Small intestine (tissue), 7 donors: Measurements from ENCODE around the gene TMED10. TPM values are rescaled to one million over a fixed set of nuclear protein-coding genes. Genes with fewer than 3 reads are reported as not detected.

Source experiments
- DNase-seq, 2 donors: peaks; one replicate each; pipeline versions ENCODE4 v3.0.0 to v3.0.0-alpha.2; 2013
- FAIRE-seq: peaks from 2 replicates; lab custom pipeline; 2012; peaks lifted over from hg19 to GRCh38; lab: Jason Lieb, UNC
- H3K27ac ChIP-seq, 3 donors: one replicate each; pipeline ENCODE4 v1.5.1; 2013; ENCODE audit warnings: low read length in 2 of 3, mild to moderate bottlenecking in 2 of 3, control low read depth in 1 of 3, inconsistent platforms in 1 of 3, low read depth in 1 of 3, moderate library complexity in 1 of 3
- H3K27me3 ChIP-seq, 3 donors: one replicate each; pipeline ENCODE4 v1.6.1; 2013; ENCODE audit warnings: low read length in 3 of 3, inconsistent platforms in 1 of 3; ENCODE audit not compliant: control insufficient read depth in 3 of 3, insufficient read depth in 3 of 3
- H3K36me3 ChIP-seq, 3 donors: one replicate each; pipeline ENCODE4 v1.6.1; 2013; ENCODE audit warnings: low read length in 3 of 3, inconsistent platforms in 1 of 3, low read depth in 1 of 3, mild to moderate bottlenecking in 1 of 3, moderate library complexity in 1 of 3; ENCODE audit not compliant: control insufficient read depth in 3 of 3, insufficient read depth in 2 of 3
- H3K4me1 ChIP-seq, 3 donors: one replicate each; pipeline ENCODE4 v1.6.1; 2013; ENCODE audit warnings: low read length in 2 of 3, inconsistent platforms in 1 of 3, low read depth in 1 of 3, mild to moderate bottlenecking in 1 of 3, moderate library complexity in 1 of 3; ENCODE audit not compliant: control insufficient read depth in 3 of 3, insufficient read depth in 2 of 3
- H3K4me3 ChIP-seq, 3 donors: one replicate each; pipeline ENCODE4 v1.5.1; 2013; ENCODE audit warnings: low read length in 3 of 3, control low read depth in 1 of 3, inconsistent platforms in 1 of 3, low read depth in 1 of 3, mild to moderate bottlenecking in 1 of 3, moderate library complexity in 1 of 3
- H3K9me3 ChIP-seq, 2 donors: one replicate each; pipeline ENCODE4 v1.6.1; 2013; ENCODE audit warnings: low read depth in 1 of 2, low read length in 1 of 2; ENCODE audit not compliant: control insufficient read depth in 2 of 2, insufficient read depth in 1 of 2
- WGBS, 3 donors: extraction: QIAGEN DNeasy Blood & Tissue Kit; methylation state at CpG; one replicate each; pipeline ENCODE4 v1.1.7; 2013; 5-methylcytosine and 5-hydroxymethylcytosine counted together
- polyA plus RNA-seq, 4 donors: library from polyadenylated mRNA; stranded (reverse) in 3 of 4; unstranded in 1 of 4; fragments of 200-250 nt in 3 of 4; fragments of 120-200 nt in 1 of 4; gene quantifications; one replicate each; pipeline versions ENCODE4 v1.2.1 to v1.2.3, GENCODE V29; 2013
- donor health status: healthy with polysubstance abuse.
- donor health status: control.
- donor health status: control.
- donor health status: Bipolar disorder and iron deficiency.
- donor health status: healthy.

Gene TMED10
- polyA plus RNA-seq, 4 donors: 26.4 to 260 (median 135) TPM

DNA sequence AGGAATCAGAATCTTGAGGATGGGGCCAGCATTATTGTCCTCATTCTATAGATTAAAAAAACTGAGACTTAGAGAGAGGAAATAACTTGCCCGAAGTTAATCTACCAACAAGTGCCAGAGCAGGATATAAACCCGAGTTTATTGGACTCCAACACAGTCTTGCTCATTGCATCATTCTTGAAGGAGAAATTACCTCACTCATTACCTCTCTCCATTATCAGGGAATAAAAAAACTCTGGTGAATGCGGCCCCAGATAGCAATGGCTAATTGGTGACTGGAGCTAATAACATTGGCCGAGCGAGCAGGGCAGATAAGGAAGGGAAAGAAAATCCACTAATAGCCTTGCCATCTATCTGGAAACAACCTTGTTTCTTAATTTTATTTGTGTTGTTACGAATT, 24.7 kb upstream of the TMED10 start:
- H3K36me3 ChIP-seq: peaks cover 0 to 3% (median 0%) of the 10 kb centered on the region in 3 donors
- DNase-seq: peak; percentile 86 to 96
- no peak for FAIRE-seq
- H3K27ac ChIP-seq: peak overlapping the region; percentile 93 to 97 (median 96)
- no peaks in the 10 kb centered on the region for H3K9me3 ChIP-seq
- 13 to 60% (median 22%) methylated on average over 6 of the region's 6 CpGs for WGBS, 3 donors
- no peak overlapping the region for H3K4me3 ChIP-seq
- no peaks in the 10 kb centered on the region for H3K27me3 ChIP-seq
- H3K4me1 ChIP-seq: peaks cover 4 to 77% (median 10%) of the 10 kb centered on the region in 3 donors

DNA sequence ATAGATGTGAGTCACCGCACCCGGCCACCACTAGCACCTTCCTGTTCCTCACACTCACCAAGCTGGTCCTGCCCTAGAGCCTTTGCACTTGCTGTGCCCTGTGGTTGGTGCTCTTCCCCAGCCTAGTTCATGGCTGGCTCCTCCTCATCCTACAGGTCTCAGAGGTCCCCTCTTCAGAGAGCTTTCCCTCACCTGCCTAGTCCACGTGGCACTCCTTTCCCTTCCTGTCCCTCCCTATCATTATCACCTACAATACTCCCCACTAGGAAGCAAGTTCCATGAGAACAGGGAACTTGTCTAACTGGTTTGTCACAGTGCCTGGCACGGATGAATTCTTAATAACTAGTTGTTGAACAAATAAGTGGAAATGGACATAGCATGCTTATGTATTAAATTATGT, 24.0 kb upstream of the TMED10 start:
- FAIRE-seq: no peak
- Histone ChIP-seq H3K27ac (peak overlapping the region; percentile 93 to 97 (median 96)), H3K4me3 (no peak overlapping the region), H3K27me3 (no peaks in the 10 kb centered on the region), H3K9me3 (no peaks in the 10 kb centered on the region), H3K36me3 (peaks cover 0 to 3% (median 0%) of the 10 kb centered on the region in 3 donors), H3K4me1 (peaks cover 4 to 77% (median 10%) of the 10 kb centered on the region in 3 donors)
- WGBS, 3 donors: 20 to 49% (median 22%) methylated on average over 4 of the region's 4 CpGs
- DNase-seq: peak; percentile 95 to 100

DNA sequence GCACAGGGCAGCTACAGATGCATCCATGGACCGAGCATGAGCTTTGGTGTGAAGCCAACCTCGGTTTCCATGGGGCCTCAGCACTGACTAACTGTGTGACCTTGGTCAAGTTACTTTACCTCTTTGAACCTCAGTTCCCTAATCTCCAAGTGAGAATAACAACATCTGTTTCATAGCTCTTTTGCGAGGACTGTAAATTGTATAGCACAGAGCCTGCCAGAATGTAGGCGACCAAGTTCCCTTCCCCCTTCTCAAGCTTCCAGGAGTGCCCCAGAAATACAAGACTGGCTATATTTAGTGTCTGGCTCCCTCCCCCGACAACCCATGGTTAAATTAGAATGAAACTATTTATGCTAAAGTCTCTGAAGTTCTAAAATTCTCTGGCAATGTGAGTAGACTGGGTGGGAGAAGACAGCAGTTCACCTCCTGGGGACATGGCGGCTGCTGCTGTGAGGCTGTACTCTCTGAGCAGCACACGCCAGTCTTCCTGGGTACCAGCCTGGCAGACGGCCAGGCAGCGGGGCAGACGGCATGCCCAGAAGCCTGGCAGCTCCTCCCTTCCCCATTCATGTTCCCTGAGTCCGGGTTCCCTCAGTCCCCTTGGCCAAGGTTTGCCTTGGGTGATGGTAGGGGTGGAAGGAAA, 22.0 kb upstream of the TMED10 start:
- Histone ChIP-seq H3K36me3 (peaks cover 0 to 3% (median 0%) of the 10 kb centered on the region in 3 donors), H3K27ac (peak overlapping the region; percentile 72 to 96 (median 93)), H3K4me3 (no peak overlapping the region), H3K9me3 (no peaks in the 10 kb centered on the region), H3K4me1 (peaks cover 2 to 61% (median 10%) of the 10 kb centered on the region in 3 donors), H3K27me3 (no peaks in the 10 kb centered on the region)
- peak in 1 of 2 donors; percentile 42 for DNase-seq
- 28 to 36% (median 30%) methylated on average over 11 of the region's 11 CpGs for WGBS, 3 donors
- no peak for FAIRE-seq

DNA sequence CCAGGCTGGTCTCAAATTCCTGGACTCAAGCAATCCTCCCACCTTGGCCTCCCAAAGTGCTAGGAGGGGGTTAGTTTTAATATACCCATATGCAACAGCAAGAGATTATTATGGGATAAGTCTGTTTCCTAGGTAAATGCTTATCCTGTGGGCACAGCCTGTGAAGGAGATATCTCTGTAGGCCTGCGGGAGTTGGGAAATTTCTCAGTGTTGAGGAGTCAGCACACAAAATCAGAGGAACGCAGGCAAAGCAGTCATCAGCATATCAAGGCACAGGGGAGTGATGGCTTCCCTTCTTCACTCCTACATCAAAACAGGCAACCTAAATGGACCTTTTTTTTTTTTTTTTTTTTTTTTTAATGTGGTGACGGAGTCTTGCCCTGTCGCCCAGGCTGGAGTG, 20.9 kb upstream of the TMED10 start:
- no peaks in the 10 kb centered on the region for H3K27me3 ChIP-seq
- no peak overlapping the region for H3K4me3 ChIP-seq
- DNase-seq (no peak), FAIRE-seq (no peak)
- whole genome bisulfite sequencing, 3 donors: 92 to 95% (median 95%) methylated on average over 4 of the region's 4 CpGs
- H3K36me3 ChIP-seq: peaks cover 0 to 3% (median 0%) of the 10 kb centered on the region in 3 donors
- no peaks in the 10 kb centered on the region for H3K9me3 ChIP-seq
- peaks cover 0 to 55% (median 10%) of the 10 kb centered on the region in 3 donors for H3K4me1 ChIP-seq
- H3K27ac ChIP-seq: no peak overlapping the region

DNA sequence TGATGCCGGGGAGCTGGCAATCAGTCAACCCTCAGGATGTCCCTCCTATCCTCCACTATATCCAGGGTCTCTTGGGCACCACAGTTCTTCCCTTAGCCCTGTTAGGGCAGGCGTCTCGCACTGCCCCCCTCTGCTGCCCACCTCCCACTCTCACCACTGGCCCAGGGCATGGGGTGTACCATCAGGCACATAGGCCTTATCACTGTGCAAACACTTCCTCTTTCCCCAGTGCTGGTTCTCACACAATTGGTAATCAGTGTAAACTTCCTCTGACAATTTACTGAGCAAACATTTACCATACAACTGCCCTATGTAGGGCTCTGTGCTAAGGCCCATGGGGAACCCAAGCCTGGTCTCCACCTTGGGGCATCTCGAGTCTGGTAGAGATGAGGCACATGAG, 20.1 kb upstream of the TMED10 start:
- peaks cover 0 to 3% (median 0%) of the 10 kb centered on the region in 3 donors for H3K36me3 ChIP-seq
- peaks cover 0 to 47% (median 10%) of the 10 kb centered on the region in 3 donors for H3K4me1 ChIP-seq
- H3K4me3 ChIP-seq: no peak overlapping the region
- H3K27me3 ChIP-seq: no peaks in the 10 kb centered on the region
- H3K9me3 ChIP-seq: no peaks in the 10 kb centered on the region
- FAIRE-seq (no peak), DNase-seq (peak; percentile 68 to 70)
- WGBS, 3 donors: 21 to 67% (median 33%) methylated on average over 4 of the region's 4 CpGs
- peak overlapping the region in 2 of 3 donors; percentile 5 to 43 for H3K27ac ChIP-seq

DNA sequence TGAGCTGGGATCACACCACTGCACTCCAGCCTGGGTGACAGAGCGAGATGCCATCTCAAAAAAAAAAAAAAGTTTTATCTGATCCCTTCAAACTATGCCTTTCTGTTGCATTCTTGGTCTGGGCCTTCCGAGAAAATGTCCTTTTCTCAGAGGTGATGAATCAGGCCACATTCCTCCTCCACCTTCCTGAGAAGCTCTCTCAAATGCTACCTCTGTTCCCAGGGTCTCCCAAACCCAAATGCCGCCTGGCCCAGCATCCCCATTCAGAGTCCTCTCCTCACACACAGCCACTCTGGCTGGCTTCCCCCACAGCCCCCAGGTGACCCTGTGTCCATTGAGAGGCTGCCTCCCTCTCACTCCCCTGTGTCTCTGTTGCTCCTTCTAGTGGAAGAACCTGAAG, 19.7 kb upstream of the TMED10 start:
- peak overlapping the region in 1 of 3 donors; percentile 17 for H3K27ac ChIP-seq
- 86 to 92% (median 89%) methylated on average over 3 of the region's 3 CpGs for WGBS, 3 donors

DNA sequence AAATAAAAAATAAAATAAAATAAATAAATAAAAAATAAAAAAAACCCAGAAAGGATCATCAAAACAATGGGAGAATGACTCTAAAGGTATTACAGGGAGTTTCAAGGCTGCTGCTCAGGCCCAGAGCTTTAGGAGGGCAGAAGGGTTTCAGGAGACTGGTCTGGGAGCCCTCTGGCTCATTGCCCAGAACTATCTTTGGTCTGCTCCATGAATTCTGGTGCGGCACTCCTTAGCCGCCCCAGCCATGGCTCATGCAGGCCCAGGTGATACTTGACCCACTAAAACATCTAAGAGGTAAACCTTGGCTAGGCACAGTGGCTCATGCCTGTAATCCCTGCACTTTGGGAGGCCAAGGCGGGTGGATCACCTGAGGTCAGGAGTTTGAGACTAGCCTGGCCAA, 14.7 kb upstream of the TMED10 start:
- FAIRE-seq (no peak), DNase-seq (no peak)
- no peak overlapping the region for H3K4me3 ChIP-seq
- peaks cover 0 to 7% (median 0%) of the 10 kb centered on the region in 3 donors for H3K4me1 ChIP-seq
- no peaks in the 10 kb centered on the region for H3K27me3 ChIP-seq
- H3K9me3 ChIP-seq: no peaks in the 10 kb centered on the region
- 77 to 90% (median 89%) methylated on average over 3 of the region's 3 CpGs for WGBS, 3 donors
- H3K27ac ChIP-seq: no peak overlapping the region
- H3K36me3 ChIP-seq: no peaks in the 10 kb centered on the region

More for the DNA sequence above, 19.7 kb upstream of the TMED10 start:
- FAIRE-seq (no peak), DNase-seq (no peak)
- Histone ChIP-seq H3K4me1 (peaks cover 0 to 44% (median 10%) of the 10 kb centered on the region in 3 donors), H3K27me3 (no peaks in the 10 kb centered on the region), H3K9me3 (no peaks in the 10 kb centered on the region), H3K36me3 (peaks cover 0 to 3% (median 0%) of the 10 kb centered on the region in 3 donors), H3K4me3 (no peak overlapping the region)

DNA sequence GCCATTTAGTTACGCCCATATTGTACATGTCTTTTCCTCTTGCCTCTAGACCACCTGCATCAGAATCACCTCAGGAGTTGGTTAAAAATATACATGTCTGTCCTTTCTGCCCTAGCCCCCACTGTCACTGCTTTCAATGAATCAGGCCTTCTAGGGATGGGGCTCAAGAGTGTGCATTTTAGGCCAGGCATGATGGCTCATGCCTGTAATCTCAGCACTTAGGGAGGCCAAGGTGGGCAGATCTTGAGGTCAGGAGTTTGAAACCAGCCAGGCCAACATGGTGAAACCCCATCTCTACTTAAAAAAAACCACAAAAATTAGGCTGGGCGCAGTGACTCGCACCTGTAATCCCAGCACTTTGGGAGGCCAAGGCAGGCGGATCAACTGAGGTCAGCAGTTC, 13.6 kb upstream of the TMED10 start:
- Histone ChIP-seq H3K9me3 (no peaks in the 10 kb centered on the region), H3K27me3 (no peaks in the 10 kb centered on the region), H3K27ac (no peak overlapping the region), H3K4me3 (no peak overlapping the region), H3K36me3 (no peaks in the 10 kb centered on the region), H3K4me1 (peaks cover 0 to 10% (median 0%) of the 10 kb centered on the region in 3 donors)
- WGBS, 3 donors: 94 to 99% (median 98%) methylated on average over 4 of the region's 4 CpGs
- no peak for DNase-seq
- no peak for FAIRE-seq
